GM12891 (cell line): Measurements from ENCODE around the gene TRIB2.

Experiments
- PAX5 ChIP-seq: IDR thresholded peaks from 2 replicates; pipeline ENCODE4 v1.6.1; 2011; ENCODE audit warnings: low read length, moderate library complexity, mild to moderate bottlenecking; ENCODE audit not compliant: insufficient read depth, severe bottlenecking
- POLR2A ChIP-seq: IDR thresholded peaks from 2 replicates; pipeline ENCODE4 v1.6.1; 2011; ENCODE audit warnings: low read depth, low read length, control low read depth
- POLR2AphosphoS5 ChIP-seq: IDR thresholded peaks from 2 replicates; pipeline ENCODE4 v1.6.1; 2011; ENCODE audit warnings: low read depth, low read length, control low read depth
- POU2F2 ChIP-seq: IDR thresholded peaks from 2 replicates; pipeline ENCODE4 v1.6.1; 2011; ENCODE audit warnings: low read depth, mild to moderate bottlenecking, control low read depth, low read length, moderate library complexity
- SPI1 ChIP-seq: IDR thresholded peaks from 2 replicates; pipeline ENCODE4 v1.6.1; 2011; ENCODE audit warnings: low read depth, low read length, control low read depth
- TAF1 ChIP-seq: IDR thresholded peaks from 2 replicates; pipeline ENCODE4 v1.6.1; 2011; ENCODE audit warnings: low read depth, low read length, control low read depth

GRCh38 chr2:12776521-12776961, 59.8 kb downstream of the TRIB2 start:
- no peak for TF ChIP-seq TAF1
- TF ChIP-seq POLR2A: no peak
- no peak for TF ChIP-seq POLR2AphosphoS5
- no peak for TF ChIP-seq POU2F2
- no peak for TF ChIP-seq SPI1
- TF ChIP-seq PAX5: no peak
